HCT116 (cell line): ENCODE data around the gene SLC66A2. TPM values are rescaled to one million over a fixed set of nuclear protein-coding genes. Genes with fewer than 3 reads are reported as not detected.

Experiments used
- ATAC-seq: fragments of 200-7000 bp; cut with Tn5 transposase; 2 replicates; pipeline ENCODE4 v1.9.1; 2020; ENCODE audit warnings: mild to moderate bottlenecking, moderate library complexity
- BruUV-seq: library from RNA; stranded (reverse); fragments of 400-500 nt; replicated peaks from 2 replicates; lab custom pipeline; 2021; lab: Mats Ljungman, UMichigan
- CTCF ChIA-PET: fragments of 300-600 bp; sonication (Branson Sonifier 250); formaldehyde crosslinking; loops from one replicate; lab custom pipeline; 2021; ENCODE audit warnings: antibody characterized with exemption; lab: Charles Lee
- POLR2A ChIA-PET: fragments of 300-600, 350-600 bp; sonication (Branson Sonifier 250); formaldehyde crosslinking; loops from one replicate; lab custom pipeline; 2021; ENCODE audit warnings: antibody characterized with exemption; lab: Charles Lee
- RAD21 ChIA-PET, 2 experiments: fragments of 300-600 bp; sonication (Branson Sonifier 250); formaldehyde crosslinking; loops; one replicate each; lab custom pipeline; 2023; ENCODE audit warnings: low total read pairs in 2 of 2; ENCODE audit not compliant: uncharacterized antibody in 2 of 2, unreplicated experiment in 2 of 2, low non-redundant PET in 1 of 2; lab: Charles Lee
- DNase-seq: peaks from one replicate; pipeline ENCODE4 v3.0.0-alpha.2; 2010; ENCODE audit warnings: low read depth, low spot score
- H2AFZ ChIP-seq: fragments of 200-600 bp; shearing (Covaris generic), sonication (generic); 2 replicates; pipeline ENCODE4 v1.6.1; 2017; ENCODE audit warnings: low read depth, mixed run types, mixed read lengths, antibody characterized with exemption, low read length; ENCODE audit not compliant: poor library complexity, severe bottlenecking
- H3K27ac ChIP-seq: 2 replicates; pipeline ENCODE4 v1.5.1; 2012; ENCODE audit warnings: low read depth, low read length
- H3K27me3 ChIP-seq: fragments of 200-600 bp; sonication (generic); 2 replicates; pipeline ENCODE4 v1.6.1; 2016; ENCODE audit warnings: mixed run types, low read length, mixed read lengths; ENCODE audit not compliant: insufficient read depth
- H3K36me3 ChIP-seq, 2 experiments: fragments of 200-500 bp in 1 of 2; fragments of 200-600 bp in 1 of 2; sonication (Bioruptor generic) in 1 of 2; sonication (generic) in 1 of 2; 2 replicates each; pipeline versions ENCODE4 v1.5.1 to v1.6.1; 2014 to 2016; ENCODE audit warnings: low read length in 2 of 2, inconsistent platforms in 1 of 2, mixed read lengths in 1 of 2, mixed run types in 1 of 2; ENCODE audit not compliant: insufficient read depth in 2 of 2, control insufficient read depth in 1 of 2
- H3K4me1 ChIP-seq, 2 experiments: fragments of 200-600 bp in 1 of 2; sonication (generic) in 1 of 2; 2 replicates each; pipeline versions ENCODE4 v1.5.1 to v1.6.1; 2012 to 2017; ENCODE audit warnings: low read length in 2 of 2, inconsistent platforms in 1 of 2, mild to moderate bottlenecking in 1 of 2, mixed read lengths in 1 of 2, mixed run types in 1 of 2, moderate library complexity in 1 of 2; ENCODE audit not compliant: insufficient read depth in 2 of 2, control insufficient read depth in 1 of 2
- H3K4me2 ChIP-seq: fragments of 200-600 bp; sonication (generic); 2 replicates; pipeline ENCODE4 v1.6.1; 2017; ENCODE audit warnings: mixed run types, low read length, mixed read lengths
- H3K4me3 ChIP-seq, 2 experiments: fragments of 200-600 bp in 1 of 2; sonication (generic) in 1 of 2; replicated peaks in 1 of 2; 2 replicates each; pipeline ENCODE4 v1.5.1; 2011 to 2016; ENCODE audit warnings: low read length in 2 of 2, control low read depth in 1 of 2, low read depth in 1 of 2, mild to moderate bottlenecking in 1 of 2, mixed read lengths in 1 of 2, mixed run types in 1 of 2
- H3K79me2 ChIP-seq: fragments of 200-600 bp; sonication (generic); 2 replicates; pipeline ENCODE4 v1.6.1; 2017; ENCODE audit warnings: mild to moderate bottlenecking, mixed run types, low read length, moderate library complexity, mixed read lengths; ENCODE audit not compliant: insufficient read depth
- H3K9ac ChIP-seq: fragments of 200-600 bp; sonication (generic); 2 replicates; pipeline ENCODE4 v1.6.1; 2016; ENCODE audit warnings: low read length, mixed read lengths
- H3K9me2 ChIP-seq: fragments of 200-600 bp; sonication (generic), shearing (Covaris generic); 2 replicates; pipeline ENCODE4 v1.6.1; 2017; ENCODE audit warnings: mixed run types, mild to moderate bottlenecking, moderate library complexity; ENCODE audit not compliant: insufficient read depth
- H3K9me3 ChIP-seq, 2 experiments: fragments of 200-500 bp in 1 of 2; fragments of 200-600 bp in 1 of 2; sonication (Bioruptor generic) in 1 of 2; sonication (generic) in 1 of 2; 2 replicates each; pipeline ENCODE4 v1.6.1; 2014 to 2017; ENCODE audit warnings: low read length in 2 of 2, mixed read lengths in 2 of 2, inconsistent platforms in 1 of 2, low read depth in 1 of 2, mild to moderate bottlenecking in 1 of 2, mixed run types in 1 of 2, moderate library complexity in 1 of 2; ENCODE audit not compliant: control insufficient read depth in 1 of 2, insufficient read depth in 1 of 2
- H4K20me1 ChIP-seq: fragments of 200-600 bp; sonication (generic), shearing (Covaris generic); 2 replicates; pipeline ENCODE4 v1.6.1; 2017; ENCODE audit warnings: mixed run types, mild to moderate bottlenecking, moderate library complexity; ENCODE audit not compliant: insufficient read depth
- EGR1 ChIP-seq: IDR thresholded peaks from 2 replicates; pipeline ENCODE4 v1.6.1; 2012; ENCODE audit warnings: low read depth
- ELF1 ChIP-seq: IDR thresholded peaks from 2 replicates; pipeline ENCODE4 v1.6.1; 2012; ENCODE audit warnings: low read depth, borderline replicate concordance
- EZH2 ChIP-seq: fragments of 200-600 bp; sonication (generic); IDR thresholded peaks from 2 replicates; pipeline ENCODE4 v1.6.1; 2017; ENCODE audit warnings: antibody characterized with exemption, mixed run types
- FOSL1 ChIP-seq: IDR thresholded peaks from 2 replicates; pipeline ENCODE4 v1.6.1; 2012; ENCODE audit warnings: low read depth
- JUND ChIP-seq: IDR thresholded peaks from 2 replicates; pipeline ENCODE4 v1.6.1; 2012
- SIN3A ChIP-seq: IDR thresholded peaks from 2 replicates; pipeline ENCODE4 v1.6.1; 2012; ENCODE audit warnings: low read depth
- ZFX ChIP-seq: fragments of 450-650 bp; IDR thresholded peaks from 2 replicates; pipeline ENCODE4 v1.6.1; 2017
- intact Hi-C: fragments of 100-400 bp; cut with micrococcal nuclease; formaldehyde crosslinking; loops from 2 replicates; pipeline ENCODE4 v1.10.0; 2022
- total RNA-seq: library from RNA; stranded (reverse); gene quantifications from one replicate; pipeline ENCODE4 v1.2.1, GENCODE V29; 2021; ENCODE audit not compliant: unreplicated experiment
- TF ChIP-seq, protein P1 (sequence below): IDR thresholded peaks from 2 replicates; pipeline ENCODE4 v1.6.1; 2012; ENCODE audit warnings: low read depth
- TF ChIP-seq, protein P2 (sequence below): IDR thresholded peaks from 2 replicates; pipeline ENCODE4 v1.6.1; 2012
- TF ChIP-seq, protein P3 (sequence below), 3 experiments: fragments of 200-600 bp in 1 of 3; sonication (generic) in 1 of 3; IDR thresholded peaks in 2 of 3; conservative IDR thresholded peaks in 1 of 3; 2 replicates each; pipeline ENCODE4 v1.5.1; 2012 to 2017; ENCODE audit warnings: low read depth in 2 of 3, low read length in 2 of 3, antibody characterized with exemption in 1 of 3, borderline replicate concordance in 1 of 3, control low read depth in 1 of 3, mild to moderate bottlenecking in 1 of 3, mixed read lengths in 1 of 3, mixed run types in 1 of 3, moderate library complexity in 1 of 3; ENCODE audit not compliant: insufficient read depth in 1 of 3
- TF ChIP-seq, protein P4 (sequence below): IDR thresholded peaks from 2 replicates; pipeline ENCODE4 v1.6.1; 2012

The SLC66A2 gene
- total RNA-seq, 1 experiment from 2014 or later: 44.9 TPM

DNA sequence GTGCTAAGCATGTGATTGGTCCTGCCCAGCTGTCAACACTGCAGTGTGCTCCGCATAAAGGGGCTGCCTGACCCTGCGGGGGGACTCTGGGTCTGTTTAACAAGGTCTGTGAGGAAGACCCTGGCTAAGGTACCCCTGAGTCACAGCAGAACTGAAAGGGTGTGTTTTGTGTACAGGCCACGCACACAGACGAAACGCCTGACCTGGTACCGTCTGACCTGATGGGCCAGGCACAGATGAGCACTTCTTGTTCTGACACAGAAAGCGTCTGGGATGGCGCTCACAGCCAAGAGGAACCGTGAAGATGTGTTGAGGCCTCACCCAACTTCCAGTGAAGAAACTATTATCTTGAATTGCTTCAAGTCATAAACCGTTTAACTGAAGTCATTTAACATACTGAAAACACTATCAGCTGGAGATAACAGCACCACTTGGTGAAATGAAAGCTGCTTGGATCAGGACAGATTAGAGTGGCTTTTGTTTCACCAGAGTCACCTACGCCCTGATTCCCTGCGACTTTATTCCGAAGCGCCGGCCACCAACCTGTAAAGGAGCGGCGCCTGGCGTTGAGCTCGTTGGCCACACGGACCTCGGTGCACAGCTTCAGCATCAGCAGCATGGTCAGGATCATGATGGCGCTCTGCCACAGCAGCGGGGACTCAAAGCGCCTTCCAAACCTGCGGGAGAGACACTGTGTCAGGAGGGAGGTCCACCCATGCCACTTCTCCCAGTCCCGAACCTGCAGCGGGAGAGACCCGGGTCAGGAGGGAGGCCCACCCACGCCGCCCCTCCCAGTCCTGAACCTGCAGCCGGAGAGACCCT, 8.5 kb downstream of the SLC66A2 start (continued):
- TF ChIP-seq, protein P1, sequence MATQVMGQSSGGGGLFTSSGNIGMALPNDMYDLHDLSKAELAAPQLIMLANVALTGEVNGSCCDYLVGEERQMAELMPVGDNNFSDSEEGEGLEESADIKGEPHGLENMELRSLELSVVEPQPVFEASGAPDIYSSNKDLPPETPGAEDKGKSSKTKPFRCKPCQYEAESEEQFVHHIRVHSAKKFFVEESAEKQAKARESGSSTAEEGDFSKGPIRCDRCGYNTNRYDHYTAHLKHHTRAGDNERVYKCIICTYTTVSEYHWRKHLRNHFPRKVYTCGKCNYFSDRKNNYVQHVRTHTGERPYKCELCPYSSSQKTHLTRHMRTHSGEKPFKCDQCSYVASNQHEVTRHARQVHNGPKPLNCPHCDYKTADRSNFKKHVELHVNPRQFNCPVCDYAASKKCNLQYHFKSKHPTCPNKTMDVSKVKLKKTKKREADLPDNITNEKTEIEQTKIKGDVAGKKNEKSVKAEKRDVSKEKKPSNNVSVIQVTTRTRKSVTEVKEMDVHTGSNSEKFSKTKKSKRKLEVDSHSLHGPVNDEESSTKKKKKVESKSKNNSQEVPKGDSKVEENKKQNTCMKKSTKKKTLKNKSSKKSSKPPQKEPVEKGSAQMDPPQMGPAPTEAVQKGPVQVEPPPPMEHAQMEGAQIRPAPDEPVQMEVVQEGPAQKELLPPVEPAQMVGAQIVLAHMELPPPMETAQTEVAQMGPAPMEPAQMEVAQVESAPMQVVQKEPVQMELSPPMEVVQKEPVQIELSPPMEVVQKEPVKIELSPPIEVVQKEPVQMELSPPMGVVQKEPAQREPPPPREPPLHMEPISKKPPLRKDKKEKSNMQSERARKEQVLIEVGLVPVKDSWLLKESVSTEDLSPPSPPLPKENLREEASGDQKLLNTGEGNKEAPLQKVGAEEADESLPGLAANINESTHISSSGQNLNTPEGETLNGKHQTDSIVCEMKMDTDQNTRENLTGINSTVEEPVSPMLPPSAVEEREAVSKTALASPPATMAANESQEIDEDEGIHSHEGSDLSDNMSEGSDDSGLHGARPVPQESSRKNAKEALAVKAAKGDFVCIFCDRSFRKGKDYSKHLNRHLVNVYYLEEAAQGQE: no peak
- TF ChIP-seq EZH2 (no peak), JUND (no peak), ZFX (no peak), EGR1 (no peak)

DNA sequence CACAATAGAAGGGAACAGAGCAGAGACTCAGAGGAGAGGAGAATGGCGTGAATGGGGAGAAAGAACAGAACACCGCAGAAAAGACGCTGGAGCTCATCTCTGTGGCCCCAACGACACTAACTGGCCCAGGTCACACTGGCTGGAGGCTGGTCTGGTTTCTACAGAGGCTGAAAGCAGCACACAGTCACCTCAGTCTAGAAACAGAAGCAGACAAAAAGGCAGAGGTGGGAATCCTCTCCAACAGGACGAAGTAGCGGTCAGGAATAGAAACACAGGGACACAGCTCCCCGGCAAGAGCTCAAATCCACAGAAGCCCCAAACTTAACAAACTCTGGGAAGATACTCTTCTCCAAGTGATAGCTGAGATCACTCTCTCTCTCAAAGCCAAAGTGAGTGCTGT, 9.2 kb downstream of the SLC66A2 start:
- H3K36me3 ChIP-seq: peaks cover 13 to 26% of the 10 kb centered on the region in 2 experiments; a peak in 3 of 4 replicates
- intact Hi-C loops: no loop called here
- H3K4me3 ChIP-seq: no peak overlapping the region
- BruUV-seq: no TSS peak
- no peak for DNase-seq
- POLR2A ChIA-PET: no interaction called here
- no peaks in the 10 kb centered on the region for H3K4me1 ChIP-seq
- RAD21 ChIA-PET: no interaction called here
- H4K20me1 ChIP-seq: no peaks in the 10 kb centered on the region
- ATAC-seq: no peak
- H3K27me3 ChIP-seq: no peaks in the 10 kb centered on the region
- H3K9ac ChIP-seq: no peak overlapping the region
- H3K27ac ChIP-seq: no peak overlapping the region
- no peak overlapping the region for H3K4me2 ChIP-seq
- TF ChIP-seq ELF1: no peak
- TF ChIP-seq, protein P2, sequence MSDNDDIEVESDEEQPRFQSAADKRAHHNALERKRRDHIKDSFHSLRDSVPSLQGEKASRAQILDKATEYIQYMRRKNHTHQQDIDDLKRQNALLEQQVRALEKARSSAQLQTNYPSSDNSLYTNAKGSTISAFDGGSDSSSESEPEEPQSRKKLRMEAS: no peak
- TF ChIP-seq, protein P3, sequence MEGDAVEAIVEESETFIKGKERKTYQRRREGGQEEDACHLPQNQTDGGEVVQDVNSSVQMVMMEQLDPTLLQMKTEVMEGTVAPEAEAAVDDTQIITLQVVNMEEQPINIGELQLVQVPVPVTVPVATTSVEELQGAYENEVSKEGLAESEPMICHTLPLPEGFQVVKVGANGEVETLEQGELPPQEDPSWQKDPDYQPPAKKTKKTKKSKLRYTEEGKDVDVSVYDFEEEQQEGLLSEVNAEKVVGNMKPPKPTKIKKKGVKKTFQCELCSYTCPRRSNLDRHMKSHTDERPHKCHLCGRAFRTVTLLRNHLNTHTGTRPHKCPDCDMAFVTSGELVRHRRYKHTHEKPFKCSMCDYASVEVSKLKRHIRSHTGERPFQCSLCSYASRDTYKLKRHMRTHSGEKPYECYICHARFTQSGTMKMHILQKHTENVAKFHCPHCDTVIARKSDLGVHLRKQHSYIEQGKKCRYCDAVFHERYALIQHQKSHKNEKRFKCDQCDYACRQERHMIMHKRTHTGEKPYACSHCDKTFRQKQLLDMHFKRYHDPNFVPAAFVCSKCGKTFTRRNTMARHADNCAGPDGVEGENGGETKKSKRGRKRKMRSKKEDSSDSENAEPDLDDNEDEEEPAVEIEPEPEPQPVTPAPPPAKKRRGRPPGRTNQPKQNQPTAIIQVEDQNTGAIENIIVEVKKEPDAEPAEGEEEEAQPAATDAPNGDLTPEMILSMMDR (IDR thresholded peaks at IDR 0.05 in 2 of 3, conservative IDR thresholded peaks at IDR 0.05 in 1 of 3; ENCODE audit: borderline replicate concordance in 1 of 3, insufficient read depth in 1 of 3, low read depth in 2 of 3, low read length in 2 of 3): no peak
- TF ChIP-seq, protein P4, sequence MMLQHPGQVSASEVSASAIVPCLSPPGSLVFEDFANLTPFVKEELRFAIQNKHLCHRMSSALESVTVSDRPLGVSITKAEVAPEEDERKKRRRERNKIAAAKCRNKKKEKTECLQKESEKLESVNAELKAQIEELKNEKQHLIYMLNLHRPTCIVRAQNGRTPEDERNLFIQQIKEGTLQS: no peak
- TF ChIP-seq FOSL1: no peak
- no peak for TF ChIP-seq SIN3A
- TF ChIP-seq JUND: no peak
- H3K9me3 ChIP-seq: no peaks in the 10 kb centered on the region
- H3K79me2 ChIP-seq: peaks cover 90% of the 10 kb centered on the region
- no peaks in the 10 kb centered on the region for H3K9me2 ChIP-seq
- CTCF ChIA-PET: no interaction called here
- no peak overlapping the region for H2AFZ ChIP-seq
